ENCODE data around the gene CDK6.

DNA sequence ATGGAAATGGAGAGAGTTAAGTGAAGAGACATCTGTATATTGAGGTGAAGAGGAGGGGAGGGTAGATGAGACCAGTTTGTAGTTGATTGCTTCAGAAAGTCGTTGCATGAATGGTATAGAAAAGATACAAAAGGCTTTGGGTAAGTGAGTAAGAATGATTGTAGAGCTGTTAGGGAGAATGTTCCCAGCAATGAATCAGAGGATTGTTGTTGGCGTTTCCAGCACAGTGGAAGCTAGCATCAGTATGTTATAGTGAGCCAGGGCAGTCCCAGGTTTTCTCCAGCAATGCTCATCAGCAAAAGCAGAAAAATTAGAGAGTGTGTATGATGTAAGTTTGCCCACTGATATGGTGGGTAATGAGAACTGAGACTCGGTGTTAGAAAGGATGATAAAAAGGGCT, 15.4 kb upstream of the CDK6 start:
- TF ChIP-seq POLR2AphosphoS5 (IDR thresholded peaks at IDR 0.05) (no peak), POLR2A (IDR thresholded peaks at IDR 0.05) (no peak)
- TF ChIP-seq, protein P1, sequence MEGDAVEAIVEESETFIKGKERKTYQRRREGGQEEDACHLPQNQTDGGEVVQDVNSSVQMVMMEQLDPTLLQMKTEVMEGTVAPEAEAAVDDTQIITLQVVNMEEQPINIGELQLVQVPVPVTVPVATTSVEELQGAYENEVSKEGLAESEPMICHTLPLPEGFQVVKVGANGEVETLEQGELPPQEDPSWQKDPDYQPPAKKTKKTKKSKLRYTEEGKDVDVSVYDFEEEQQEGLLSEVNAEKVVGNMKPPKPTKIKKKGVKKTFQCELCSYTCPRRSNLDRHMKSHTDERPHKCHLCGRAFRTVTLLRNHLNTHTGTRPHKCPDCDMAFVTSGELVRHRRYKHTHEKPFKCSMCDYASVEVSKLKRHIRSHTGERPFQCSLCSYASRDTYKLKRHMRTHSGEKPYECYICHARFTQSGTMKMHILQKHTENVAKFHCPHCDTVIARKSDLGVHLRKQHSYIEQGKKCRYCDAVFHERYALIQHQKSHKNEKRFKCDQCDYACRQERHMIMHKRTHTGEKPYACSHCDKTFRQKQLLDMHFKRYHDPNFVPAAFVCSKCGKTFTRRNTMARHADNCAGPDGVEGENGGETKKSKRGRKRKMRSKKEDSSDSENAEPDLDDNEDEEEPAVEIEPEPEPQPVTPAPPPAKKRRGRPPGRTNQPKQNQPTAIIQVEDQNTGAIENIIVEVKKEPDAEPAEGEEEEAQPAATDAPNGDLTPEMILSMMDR (IDR thresholded peaks at IDR 0.05), result no peak

Data from gastroesophageal sphincter (tissue), 3 donors.